ENCODE results near the gene PLOD3. TPM values are rescaled to one million over a fixed set of nuclear protein-coding genes. Genes with fewer than 3 reads are reported as not detected.
"Not testable (repeated sequence)": the region's sequence is repeated elsewhere in the genome, so short reads cannot be mapped to it uniquely, and the experiment has no call there.

PLOD3 gene, protein sequence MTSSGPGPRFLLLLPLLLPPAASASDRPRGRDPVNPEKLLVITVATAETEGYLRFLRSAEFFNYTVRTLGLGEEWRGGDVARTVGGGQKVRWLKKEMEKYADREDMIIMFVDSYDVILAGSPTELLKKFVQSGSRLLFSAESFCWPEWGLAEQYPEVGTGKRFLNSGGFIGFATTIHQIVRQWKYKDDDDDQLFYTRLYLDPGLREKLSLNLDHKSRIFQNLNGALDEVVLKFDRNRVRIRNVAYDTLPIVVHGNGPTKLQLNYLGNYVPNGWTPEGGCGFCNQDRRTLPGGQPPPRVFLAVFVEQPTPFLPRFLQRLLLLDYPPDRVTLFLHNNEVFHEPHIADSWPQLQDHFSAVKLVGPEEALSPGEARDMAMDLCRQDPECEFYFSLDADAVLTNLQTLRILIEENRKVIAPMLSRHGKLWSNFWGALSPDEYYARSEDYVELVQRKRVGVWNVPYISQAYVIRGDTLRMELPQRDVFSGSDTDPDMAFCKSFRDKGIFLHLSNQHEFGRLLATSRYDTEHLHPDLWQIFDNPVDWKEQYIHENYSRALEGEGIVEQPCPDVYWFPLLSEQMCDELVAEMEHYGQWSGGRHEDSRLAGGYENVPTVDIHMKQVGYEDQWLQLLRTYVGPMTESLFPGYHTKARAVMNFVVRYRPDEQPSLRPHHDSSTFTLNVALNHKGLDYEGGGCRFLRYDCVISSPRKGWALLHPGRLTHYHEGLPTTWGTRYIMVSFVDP
- 135 and 163 TPM in 2 replicates for total RNA-seq (2014; rRNA removed)
- polyA plus RNA-seq (2012) = 125 TPM

DNA sequence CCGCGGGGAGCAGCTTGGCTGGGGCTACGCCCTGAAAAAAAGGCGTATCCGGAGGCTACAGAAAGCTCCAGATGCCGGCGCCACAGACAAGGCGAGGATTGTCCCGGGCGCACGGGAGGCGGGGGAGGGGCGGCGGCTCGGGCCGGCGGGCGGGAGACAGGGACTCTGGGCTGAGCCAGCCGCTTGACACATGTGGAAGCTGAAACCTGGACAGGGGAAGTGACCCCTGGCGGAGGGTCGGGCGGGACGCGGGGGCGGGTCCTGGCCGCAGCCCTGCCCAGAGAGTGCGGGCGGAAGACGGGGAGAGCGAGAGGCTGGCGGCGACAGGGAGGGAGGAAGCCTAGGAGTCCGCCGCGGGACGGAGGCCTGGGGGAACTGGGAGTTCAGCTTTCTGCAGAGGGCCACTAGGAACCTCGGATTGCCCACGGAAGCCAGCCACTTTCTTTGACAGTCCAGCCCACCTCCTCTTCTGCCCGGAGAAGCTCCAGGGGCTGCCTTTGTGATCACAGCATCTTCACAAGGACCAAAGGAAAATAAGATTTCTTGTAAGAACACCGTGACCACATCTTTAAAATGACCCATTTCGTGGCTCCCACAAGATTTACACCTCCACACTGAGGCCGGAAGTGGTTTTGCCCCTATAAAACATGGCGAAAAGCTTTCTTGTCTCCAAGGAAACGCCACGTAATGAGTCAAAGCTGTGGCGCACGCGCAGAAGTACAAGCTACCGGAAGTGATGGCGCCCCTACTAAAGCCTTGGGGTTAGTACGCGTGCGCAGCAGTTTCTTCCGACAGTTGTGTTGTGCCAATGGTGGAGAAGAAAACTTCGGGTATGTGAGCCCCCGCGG is at the start of gene PLOD3, which contains the start of gene ZNHIT1:
Gene PLOD3, minus strand, starts transcription at position 194 of the 848 bp plus-strand sequence. CDS start 307 bp downstream, outside the sequence.
Gene ZNHIT1, plus strand, starts transcription at position 778 of the 848 bp plus-strand sequence. Its CDS starts 31 bp downstream, at position 809.
- DNase-seq (ENCODE audit: low read depth) = peak; percentile 99

DNA sequence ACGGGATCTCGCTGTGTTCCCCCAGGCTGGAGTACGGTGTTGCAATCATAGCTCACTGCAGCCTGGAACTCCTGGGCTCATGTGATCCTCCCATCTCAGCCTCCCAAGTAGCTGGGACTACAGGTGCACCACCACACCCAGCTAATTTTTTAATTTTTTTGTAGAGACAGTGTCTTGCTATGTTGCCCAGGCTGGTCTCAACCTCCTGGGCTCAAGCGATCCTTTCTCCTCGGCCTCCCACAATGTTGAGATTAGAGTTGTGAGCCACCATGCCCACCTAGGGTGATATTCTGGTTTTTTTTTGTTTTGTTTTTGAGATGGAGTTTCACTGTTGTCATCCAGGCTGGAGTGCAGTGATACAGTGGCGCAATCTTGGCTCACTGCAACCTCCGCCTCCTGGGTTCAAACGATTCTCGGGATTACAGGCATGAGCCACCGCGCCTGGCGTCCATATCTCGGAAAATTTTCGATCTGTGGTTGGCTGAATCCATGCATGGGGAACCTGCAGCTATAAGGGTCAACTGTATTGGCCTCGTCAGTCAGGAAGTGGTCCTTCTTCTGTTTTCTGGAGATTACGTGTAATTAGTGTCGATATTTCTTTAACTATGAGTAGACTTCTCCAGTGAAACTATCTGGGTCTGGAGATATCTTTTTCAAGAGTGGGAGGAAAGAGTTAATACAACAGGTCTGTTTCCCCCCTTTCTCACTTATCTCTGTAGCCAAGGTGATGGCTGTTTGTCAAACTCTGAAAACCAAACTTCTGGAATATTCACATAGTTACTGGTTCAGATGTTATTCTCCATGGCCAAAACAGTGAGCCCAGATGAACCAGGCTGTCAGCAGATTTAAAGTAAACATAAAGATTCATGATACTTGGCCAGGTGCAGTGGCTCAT is 48.5 kb upstream of the PLOD3 start:
- no peak for DNase-seq (ENCODE audit: low read depth)

DNA sequence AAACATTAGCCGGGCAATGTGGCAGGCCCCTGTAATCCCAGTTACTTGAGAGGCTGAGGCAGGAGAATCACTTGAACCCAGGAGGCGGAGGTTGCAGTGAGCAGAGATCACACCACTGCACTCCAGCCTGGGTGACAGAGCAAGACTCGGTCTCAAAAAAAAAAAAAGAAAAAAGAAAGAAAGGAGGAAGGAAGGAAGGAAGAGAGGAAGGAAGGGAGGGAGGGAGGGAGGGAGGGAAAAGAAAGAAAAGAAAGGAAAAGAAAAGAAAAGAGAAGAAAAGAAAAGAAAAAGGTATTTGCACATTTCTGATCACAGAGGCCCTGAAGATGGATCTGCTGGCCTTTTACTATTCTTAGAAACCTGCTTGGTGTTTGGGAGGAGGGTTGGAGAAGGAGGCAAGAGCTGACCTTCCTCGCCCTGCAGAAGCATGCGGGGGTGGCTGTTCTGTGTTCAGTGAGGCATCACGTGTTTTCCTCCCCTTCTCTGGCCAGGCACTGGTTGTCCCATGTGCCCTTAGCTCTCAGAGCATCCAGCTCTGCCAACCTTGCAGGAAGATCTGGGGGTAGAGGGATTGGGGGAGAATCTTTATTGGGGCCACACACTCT is 46.8 kb upstream of the PLOD3 start:
- not testable (repeated sequence) for DNase-seq (ENCODE audit: low read depth)

DNA sequence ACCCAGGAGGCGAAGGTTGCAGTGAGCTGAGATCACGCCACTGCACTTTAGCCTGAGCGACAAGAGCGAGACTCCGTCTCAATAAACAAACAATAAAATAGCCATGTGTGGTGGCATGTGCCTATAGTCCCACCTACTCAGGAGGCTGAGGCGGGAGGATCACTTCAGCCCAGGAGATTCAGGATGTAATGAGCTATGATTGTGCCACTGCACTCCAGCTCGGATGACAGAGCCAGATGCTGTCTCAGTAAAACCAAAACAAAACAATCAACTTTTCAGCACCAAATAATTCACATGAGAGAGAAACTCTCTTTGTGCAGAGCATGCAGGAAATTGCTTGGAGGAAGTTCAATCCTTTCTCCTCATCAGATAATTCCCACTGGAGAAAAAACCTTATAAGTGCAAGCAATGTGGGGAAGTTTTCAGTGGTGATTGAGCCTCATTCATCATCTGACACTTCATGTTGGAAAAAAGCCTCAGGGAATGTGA is 40.9 kb upstream of the PLOD3 start:
- DNase-seq (ENCODE audit: low read depth) = no peak

DNA sequence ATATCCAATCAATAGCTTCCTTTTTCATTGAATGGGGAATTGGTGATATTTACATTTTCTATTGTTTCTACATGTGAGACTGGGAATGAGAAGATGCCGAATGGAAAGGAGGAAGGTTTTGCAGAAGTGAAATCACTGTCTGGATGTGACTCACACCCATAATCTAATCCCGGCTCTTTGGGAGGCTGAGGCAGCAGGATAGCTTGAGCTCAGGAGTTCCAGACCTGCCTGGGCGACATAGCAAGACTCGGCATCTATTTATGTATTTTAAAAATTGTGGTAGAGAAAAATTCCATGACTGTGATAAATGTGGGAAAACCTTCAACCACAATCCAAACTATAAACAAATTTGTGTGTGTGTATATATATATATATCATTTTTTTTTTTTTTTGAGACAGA is 38.4 kb upstream of the PLOD3 start:
- DNase-seq (ENCODE audit: low read depth) = no peak

DNA sequence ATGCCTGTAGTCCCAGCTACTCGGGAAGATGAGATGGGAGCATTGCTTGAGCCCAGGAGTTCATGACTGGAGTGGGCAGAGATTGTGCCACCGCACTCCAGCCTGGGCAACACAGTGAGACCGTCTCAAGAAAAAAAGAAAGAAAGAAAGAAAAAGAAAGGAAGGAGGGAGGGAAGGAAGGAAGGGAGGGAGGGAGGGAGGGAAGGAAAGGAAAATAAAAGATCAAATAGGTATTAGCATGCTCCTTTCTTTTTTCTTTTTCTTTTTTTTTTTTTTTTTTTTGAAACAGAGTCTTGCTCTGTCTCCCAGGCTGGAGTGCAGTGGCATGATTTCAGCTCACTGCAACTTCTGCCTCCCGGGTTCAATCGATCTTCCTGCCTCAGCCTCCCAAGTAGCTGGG is 35.8 kb upstream of the PLOD3 start:
- DNase-seq (ENCODE audit: low read depth) = not testable (repeated sequence)

DNA sequence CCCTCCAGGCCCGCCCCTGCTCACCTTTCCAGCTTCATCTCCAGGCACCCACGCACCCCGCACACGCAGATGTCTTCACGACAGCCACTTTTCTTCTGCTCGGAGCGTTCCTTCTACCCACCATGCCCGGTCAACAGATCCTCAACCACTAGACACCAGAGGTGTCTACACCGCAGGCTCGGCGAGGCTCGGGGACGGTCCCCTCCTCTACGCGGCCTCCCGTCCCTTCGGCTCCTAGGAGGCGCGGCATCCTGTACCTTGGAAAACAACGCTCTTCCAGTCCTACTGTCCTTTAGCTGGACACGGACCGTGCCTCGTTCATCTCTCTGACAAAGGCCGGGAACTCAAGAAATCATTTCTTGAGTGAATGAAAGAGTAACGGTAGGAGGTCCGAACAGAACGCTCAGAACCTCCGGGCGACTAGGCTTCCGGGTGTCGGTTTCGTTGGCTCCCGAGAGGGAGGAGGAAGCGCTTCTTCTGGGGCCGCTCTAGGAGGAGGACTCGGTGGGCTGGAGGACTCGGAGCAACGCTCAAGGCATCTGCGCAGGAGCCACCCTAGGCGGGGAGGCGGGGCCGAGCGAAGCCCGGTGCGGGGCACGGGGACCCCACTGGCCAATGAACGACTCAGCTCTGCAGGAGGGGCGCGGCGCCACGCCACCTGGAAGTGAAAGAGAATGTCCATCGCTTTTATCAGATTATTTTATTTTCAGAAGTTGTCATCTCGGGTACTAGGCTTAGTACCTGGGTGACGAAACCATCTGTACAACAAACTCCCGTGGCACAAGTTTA is 34.7 kb upstream of the PLOD3 start:
- peak; percentile 99 for DNase-seq (ENCODE audit: low read depth)

DNA sequence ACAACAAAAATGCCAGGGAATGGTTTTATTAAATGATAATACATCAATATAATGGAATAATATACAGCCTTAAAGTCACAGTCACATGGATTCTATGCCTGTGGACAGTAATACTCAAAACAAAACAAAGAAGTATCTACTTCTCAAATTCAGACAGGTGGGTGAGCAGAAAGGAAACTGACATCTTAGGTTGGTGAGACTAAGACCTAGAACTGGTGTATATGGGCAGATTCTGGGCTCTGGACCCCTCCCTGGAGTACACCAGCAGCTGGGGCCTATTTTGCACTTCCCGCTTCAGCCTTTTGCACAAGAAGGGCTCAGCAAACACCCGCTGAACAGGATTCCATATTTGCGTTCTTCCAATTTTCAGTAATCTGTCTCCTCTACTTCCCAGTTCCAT is 32.9 kb upstream of the PLOD3 start:
- no peak for DNase-seq (ENCODE audit: low read depth)

DNA sequence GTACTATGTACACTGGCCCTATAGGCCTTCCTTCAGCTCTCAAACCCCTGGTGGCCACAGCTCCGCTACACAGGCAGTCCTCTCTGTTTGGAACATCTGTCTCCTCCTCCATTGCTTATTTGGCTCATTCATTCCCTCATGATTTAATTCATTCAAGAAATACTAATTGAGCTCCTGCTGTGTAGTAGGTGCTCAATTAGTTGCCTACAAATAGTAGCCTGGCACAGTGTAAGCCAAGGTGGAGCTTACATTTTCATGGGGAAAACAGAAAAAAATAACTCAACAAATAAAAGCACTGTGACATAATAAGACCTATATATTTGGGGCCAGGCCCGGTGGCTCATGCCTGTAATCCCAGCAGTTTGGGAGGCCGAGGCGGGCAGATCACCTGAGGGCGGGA is 30.9 kb upstream of the PLOD3 start:
- DNase-seq (ENCODE audit: low read depth) = no peak

DNA sequence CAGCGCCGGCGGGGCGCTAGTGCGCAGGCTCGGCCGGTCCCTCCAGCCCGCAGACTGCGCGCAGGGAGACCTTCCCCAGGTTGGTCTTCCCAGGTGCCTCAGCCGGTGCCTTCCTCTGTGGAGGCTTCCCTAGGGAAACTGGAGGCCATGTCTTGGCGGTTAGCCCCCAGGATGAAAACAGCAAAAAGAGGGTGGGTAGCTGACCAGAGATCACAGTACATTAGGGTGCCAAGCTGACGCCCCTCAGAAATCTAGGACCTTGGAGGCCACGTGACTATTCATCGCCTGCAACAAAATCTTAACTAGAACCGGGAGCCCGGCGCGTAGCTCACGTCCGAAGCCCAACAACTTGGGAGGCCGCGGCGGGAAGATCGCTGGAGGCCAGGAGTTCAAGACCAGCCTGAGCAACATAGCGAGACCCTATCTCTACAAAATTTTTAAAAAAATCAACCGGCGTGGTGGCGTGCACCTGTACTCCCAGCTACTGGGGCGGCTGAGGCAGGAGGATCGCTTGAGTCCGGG is 27.8 kb upstream of the PLOD3 start:
- no peak for DNase-seq (ENCODE audit: low read depth)

DNA sequence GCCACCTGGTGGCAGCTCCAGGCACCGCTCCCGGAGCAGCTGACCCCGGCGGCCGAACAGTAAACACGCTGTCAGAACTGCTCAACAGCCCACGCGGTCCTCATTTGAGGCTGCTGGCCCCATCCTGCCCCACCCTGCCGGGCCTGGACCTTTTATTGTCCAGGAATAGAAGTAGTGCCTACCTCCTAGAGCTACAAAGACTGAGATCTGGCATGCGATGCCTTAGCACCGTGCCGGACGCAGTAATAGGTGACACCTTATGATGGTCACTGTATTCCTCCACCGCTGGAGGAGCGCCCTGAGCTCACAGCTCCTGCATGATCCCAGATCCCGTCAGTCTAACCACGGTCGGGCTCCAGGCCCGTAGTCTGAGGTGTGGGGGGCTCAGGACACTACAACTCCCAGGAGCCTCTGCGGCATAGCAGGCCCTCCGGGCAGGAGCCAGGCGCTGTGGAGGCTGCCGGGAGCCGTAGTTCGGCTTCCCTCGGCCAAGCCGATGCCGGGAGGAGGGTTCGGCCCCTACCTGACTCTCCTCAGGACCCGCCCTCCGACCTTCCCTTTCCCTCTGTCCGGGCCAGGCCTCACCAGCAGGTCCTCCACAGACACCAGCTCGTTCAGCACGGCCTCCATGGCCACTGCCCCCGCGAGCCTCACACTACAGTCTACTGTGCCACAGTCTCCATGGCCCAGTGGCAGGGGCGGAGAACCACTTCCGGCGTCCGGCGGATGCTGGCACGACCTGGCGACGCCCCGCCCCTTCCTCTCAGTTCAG is 27.2 kb upstream of the PLOD3 start, which contains the start of gene FIS1:
Gene FIS1, minus strand, starts transcription at position 707 of the 772 bp plus-strand sequence. Its CDS starts 77 bp downstream, at position 630.
- peak; percentile 84 for DNase-seq (ENCODE audit: low read depth)

DNA sequence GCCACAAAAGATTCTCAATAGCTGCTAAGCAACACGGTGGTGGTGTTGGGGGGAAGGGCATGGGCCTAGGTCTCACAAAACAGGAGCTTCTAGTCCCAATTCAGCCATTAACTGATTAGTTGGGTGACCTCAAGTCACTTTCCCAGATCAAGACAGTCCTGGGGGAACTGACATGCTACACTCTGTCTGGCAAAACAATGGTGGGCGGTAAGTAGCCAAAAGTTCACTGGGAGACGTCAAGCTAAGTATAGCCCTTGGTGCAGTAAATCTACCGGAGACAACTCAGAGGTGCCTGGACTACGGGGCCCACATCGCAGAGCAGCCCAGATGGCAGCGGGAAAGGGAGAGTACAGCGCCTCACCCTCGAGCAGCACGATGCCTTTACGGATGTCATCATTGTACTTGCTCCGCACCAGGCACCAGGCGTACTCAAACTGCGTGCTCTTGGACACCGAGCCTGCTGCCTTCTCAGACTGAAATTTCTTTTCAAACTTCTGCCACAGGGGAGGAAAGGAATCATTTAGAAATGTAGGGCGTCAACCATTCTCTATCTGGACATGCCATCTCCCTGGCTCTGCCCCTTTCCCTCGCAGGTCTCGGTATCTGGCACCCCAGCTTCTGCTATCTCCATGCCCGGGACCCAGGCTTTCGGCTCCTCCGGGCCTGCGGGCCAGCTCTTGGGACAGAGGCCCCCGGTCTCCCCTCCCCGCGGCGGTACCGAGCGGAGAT is 26.4 kb upstream of the PLOD3 start:
- DNase-seq (ENCODE audit: low read depth) = no peak

DNA sequence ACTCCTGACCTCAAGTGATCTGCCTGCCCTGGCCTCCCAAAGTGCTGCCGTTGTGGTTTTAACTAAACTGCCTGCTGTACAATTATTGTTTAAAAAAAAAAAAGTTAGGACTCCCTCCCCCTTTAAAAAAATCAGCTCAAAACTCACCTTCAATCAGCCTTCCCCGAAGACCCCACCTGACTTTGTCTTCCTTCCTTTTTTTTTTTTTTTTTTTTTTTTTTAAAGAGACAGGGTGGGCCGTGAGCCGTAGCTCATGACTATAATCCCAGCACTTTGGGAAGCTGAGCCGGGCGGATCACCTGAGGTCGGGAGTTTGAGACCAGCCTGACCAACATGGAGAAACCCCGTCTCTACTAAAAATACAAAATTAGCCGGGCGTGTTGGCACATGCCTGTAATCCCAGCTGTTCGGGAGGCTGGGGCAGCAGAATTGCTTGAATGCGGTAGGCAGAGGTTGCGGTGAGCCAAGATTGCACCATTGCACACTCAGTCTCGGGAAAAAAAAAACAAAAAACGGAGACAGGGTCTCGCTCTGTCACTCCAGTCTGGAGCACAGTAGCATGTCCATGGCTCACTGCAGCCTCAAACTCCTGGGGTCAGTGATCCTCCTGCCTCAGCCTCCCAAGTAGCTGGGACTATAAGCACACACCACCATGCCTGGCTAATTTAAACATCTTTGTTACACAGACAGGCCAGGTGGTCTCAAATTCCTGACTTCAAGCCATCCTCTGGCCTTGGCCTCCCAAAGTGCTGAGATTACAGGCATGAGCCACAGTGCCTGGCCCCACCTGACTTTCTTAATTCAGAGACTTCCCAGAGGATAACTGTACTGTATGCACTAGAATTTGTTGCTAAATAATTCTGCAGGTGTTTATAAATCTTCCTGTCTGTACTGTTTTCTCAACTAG is 24.3 kb upstream of the PLOD3 start:
- DNase-seq (ENCODE audit: low read depth) = no peak

DNA sequence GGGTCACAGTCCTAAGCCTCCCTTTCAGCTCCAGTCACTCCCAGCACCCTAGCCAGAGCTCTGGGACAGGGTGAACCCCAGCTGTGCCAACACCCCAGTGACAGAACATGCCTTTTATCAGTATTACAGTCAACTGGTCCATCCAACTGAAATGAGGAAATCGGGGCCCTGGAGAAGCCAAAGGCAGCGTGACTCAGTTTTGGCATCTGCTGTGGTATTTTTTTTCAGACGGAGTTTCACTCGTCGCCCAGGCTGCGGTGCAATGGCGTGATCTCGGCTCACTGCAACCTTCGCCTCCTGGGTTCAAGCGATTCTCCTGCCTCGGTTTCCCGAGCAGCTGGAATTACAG is 23.6 kb upstream of the PLOD3 start:
- DNase-seq (ENCODE audit: low read depth) = no peak

DNA sequence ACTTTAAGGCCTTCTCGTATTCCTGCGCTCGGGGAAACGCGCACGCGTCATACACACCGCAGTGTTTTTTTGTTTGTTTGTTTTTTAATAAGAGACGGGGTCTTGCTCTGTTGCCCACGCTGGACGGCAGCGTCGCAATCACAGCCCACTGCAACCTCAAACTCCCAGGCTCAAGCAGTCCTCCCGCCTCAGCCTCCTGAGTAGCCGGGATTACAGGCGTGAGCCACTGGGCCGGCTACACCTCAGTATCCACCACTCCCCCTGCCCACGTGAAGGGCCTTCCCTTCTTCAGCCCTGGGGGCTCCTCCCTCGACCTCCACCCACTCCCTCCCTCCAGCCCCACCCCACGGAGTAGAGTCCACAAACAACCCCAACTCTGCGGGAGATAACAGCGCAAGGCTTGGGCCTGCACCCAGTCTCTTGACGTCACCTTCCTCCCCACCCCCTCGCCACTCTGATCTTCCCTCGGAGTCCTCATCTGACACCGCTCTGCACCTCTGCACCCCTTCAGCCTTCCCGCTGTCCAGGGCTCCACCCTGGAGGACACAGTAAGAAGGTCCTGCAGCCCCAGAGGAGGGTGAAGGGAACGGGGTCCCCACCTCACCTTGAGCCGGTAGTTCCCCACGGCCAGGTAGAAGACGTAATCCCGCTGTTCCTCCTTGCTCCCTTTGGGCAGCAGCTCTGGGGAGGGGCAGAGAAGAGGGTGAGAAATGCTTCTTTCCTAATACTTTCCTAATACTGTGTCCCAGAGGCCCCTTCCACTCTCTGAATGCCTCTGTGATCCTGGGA is 23.0 kb upstream of the PLOD3 start:
- no peak for DNase-seq (ENCODE audit: low read depth)

DNA sequence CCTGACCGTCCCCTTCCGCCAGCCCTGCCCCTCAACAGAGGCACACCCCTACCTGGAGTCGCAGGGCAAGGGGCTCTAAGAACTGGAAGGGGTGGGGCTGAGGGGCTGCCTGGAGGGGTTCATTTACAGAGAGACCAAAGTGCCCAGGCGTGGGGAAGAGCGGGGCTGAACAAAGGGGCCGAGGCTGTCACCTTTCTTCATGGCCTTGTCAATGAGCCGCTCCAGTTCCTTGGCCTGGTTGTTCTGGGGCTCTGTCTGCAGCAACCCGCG is 22.5 kb upstream of the PLOD3 start:
- DNase-seq (ENCODE audit: low read depth) = no peak
